Measurements from ENCODE around the gene ASCC3. TPM values are rescaled to one million over a fixed set of nuclear protein-coding genes. Genes with fewer than 3 reads are reported as not detected.

Gene ASCC3
- total and polyA plus RNA-seq, 2 experiments from 2014 or later: 92.9 to 129 TPM

DNA sequence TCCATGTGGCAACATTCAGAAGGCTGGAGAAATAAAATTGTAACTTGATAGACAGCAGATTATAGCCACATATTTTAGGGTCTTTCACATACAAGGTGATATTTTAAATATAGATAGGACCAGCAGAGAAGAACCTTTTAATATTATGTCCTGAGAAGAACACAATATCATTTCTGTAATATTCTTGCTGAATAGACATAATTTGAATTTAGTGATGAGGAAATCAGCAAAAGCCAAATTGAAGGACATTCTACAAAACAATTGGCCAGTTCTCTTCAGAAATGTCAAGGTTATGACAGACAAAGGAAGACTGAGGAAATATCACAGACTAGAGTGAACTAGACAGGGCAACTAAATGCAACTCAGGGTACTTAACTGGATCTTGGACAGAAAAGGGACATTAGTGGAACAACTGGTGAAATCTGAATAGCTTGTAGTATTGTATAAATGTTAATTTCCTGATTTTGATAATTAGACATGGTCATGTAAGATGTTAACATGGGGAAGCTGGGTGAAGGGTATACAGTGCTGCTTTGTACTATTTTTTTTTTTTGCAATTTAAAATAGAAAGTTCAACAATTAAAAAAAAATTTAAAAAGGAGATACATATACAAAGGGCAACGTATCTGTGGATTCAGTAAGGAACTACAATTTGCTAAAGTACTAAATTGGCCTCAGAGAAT, 281.9 kb downstream of the ASCC3 start (continued):
- TF ChIP-seq, protein P1, sequence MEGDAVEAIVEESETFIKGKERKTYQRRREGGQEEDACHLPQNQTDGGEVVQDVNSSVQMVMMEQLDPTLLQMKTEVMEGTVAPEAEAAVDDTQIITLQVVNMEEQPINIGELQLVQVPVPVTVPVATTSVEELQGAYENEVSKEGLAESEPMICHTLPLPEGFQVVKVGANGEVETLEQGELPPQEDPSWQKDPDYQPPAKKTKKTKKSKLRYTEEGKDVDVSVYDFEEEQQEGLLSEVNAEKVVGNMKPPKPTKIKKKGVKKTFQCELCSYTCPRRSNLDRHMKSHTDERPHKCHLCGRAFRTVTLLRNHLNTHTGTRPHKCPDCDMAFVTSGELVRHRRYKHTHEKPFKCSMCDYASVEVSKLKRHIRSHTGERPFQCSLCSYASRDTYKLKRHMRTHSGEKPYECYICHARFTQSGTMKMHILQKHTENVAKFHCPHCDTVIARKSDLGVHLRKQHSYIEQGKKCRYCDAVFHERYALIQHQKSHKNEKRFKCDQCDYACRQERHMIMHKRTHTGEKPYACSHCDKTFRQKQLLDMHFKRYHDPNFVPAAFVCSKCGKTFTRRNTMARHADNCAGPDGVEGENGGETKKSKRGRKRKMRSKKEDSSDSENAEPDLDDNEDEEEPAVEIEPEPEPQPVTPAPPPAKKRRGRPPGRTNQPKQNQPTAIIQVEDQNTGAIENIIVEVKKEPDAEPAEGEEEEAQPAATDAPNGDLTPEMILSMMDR (conservative IDR thresholded peaks at IDR 0.05; ENCODE audit: low read depth in 2 of 2): no peak
- TF ChIP-seq CREB1 (CRISPR knock-in tag; IDR thresholded peaks at IDR 0.05; ENCODE audit: low read depth) (no peak), STAT1 (IDR thresholded peaks at IDR 0.05; ENCODE audit: unreplicated experiment) (no peak), NANOG (IDR thresholded peaks at IDR 0.05; ENCODE audit: borderline replicate concordance) (no peak), EZH2phosphoT487 (IDR thresholded peaks at IDR 0.05; ENCODE audit: unreplicated experiment) (no peak), JUNB (IDR thresholded peaks at IDR 0.05; ENCODE audit: unreplicated experiment) (no peak)
- TF ChIP-seq, protein P2, sequence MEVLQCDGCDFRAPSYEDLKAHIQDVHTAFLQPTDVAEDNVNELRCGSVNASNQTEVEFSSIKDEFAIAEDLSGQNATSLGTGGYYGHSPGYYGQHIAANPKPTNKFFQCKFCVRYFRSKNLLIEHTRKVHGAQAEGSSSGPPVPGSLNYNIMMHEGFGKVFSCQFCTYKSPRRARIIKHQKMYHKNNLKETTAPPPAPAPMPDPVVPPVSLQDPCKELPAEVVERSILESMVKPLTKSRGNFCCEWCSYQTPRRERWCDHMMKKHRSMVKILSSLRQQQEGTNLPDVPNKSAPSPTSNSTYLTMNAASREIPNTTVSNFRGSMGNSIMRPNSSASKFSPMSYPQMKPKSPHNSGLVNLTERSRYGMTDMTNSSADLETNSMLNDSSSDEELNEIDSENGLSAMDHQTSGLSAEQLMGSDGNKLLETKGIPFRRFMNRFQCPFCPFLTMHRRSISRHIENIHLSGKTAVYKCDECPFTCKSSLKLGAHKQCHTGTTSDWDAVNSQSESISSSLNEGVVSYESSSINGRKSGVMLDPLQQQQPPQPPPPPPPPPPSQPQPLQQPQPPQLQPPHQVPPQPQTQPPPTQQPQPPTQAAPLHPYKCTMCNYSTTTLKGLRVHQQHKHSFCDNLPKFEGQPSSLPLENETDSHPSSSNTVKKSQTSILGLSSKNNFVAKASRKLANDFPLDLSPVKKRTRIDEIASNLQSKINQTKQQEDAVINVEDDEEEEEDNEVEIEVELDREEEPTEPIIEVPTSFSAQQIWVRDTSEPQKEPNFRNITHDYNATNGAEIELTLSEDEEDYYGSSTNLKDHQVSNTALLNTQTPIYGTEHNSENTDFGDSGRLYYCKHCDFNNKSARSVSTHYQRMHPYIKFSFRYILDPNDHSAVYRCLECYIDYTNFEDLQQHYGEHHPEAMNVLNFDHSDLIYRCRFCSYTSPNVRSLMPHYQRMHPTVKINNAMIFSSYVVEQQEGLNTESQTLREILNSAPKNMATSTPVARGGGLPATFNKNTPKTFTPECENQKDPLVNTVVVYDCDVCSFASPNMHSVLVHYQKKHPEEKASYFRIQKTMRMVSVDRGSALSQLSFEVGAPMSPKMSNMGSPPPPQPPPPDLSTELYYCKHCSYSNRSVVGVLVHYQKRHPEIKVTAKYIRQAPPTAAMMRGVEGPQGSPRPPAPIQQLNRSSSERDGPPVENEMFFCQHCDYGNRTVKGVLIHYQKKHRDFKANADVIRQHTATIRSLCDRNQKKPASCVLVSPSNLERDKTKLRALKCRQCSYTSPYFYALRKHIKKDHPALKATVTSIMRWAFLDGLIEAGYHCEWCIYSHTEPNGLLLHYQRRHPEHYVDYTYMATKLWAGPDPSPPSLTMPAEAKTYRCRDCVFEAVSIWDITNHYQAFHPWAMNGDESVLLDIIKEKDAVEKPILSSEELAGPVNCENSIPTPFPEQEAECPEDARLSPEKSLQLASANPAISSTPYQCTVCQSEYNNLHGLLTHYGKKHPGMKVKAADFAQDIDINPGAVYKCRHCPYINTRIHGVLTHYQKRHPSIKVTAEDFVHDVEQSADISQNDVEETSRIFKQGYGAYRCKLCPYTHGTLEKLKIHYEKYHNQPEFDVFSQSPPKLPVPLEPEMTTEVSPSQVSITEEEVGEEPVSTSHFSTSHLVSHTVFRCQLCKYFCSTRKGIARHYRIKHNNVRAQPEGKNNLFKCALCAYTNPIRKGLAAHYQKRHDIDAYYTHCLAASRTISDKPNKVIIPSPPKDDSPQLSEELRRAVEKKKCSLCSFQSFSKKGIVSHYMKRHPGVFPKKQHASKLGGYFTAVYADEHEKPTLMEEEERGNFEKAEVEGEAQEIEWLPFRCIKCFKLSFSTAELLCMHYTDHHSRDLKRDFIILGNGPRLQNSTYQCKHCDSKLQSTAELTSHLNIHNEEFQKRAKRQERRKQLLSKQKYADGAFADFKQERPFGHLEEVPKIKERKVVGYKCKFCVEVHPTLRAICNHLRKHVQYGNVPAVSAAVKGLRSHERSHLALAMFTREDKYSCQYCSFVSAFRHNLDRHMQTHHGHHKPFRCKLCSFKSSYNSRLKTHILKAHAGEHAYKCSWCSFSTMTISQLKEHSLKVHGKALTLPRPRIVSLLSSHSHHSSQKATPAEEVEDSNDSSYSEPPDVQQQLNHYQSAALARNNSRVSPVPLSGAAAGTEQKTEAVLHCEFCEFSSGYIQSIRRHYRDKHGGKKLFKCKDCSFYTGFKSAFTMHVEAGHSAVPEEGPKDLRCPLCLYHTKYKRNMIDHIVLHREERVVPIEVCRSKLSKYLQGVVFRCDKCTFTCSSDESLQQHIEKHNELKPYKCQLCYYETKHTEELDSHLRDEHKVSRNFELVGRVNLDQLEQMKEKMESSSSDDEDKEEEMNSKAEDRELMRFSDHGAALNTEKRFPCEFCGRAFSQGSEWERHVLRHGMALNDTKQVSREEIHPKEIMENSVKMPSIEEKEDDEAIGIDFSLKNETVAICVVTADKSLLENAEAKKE (CRISPR knock-in tag; IDR thresholded peaks at IDR 0.05): no peak

DNA sequence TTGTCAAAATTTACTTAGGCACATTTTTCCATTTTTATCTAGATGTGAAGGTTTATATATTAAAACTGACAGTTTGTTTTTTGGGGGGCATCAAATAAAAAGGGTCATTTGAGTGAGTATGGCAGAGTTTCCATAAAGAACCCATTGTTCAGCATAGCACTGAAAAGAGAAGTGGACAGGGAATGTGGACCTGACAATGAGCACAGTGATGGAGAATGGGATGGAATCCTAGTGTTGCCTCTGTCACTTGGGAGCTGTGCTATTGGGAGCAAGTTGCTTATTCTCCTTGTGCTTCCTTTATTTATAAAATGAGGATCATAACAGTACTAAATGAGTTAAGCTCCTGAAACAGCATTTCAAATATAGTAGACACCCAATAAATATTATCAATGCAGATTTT, 285.7 kb downstream of the ASCC3 start:
- ATAC-seq: no peak
- no peaks in the 10 kb centered on the region for H3K9me2 ChIP-seq (ENCODE audit: insufficient read depth)
- H3K27ac Mint-ChIP-seq: no peak overlapping the region
- TF ChIP-seq EZH2phosphoT487 (IDR thresholded peaks at IDR 0.05; ENCODE audit: unreplicated experiment) (no peak), JUNB (IDR thresholded peaks at IDR 0.05; ENCODE audit: unreplicated experiment) (no peak), STAT1 (IDR thresholded peaks at IDR 0.05; ENCODE audit: unreplicated experiment) (no peak)
- TF ChIP-seq, protein P2 (CRISPR knock-in tag; IDR thresholded peaks at IDR 0.05): no peak

More for the DNA sequence above, 285.7 kb downstream of the ASCC3 start:
- no peaks in the 10 kb centered on the region for H3K36me3 ChIP-seq (ENCODE audit: insufficient read depth)
- H3F3A ChIP-seq (replicated peaks; ENCODE audit: low read depth): no peaks in the 10 kb centered on the region
- H3K9me3 Mint-ChIP-seq: no peaks in the 10 kb centered on the region
- no peak overlapping the region for H3K4me3 ChIP-seq
- no peak overlapping the region for H2AFZ ChIP-seq
- no peaks in the 10 kb centered on the region for H4K20me1 ChIP-seq (replicated peaks; ENCODE audit: insufficient read depth)
- H3K27me3 Mint-ChIP-seq (ENCODE audit: insufficient read depth, low read depth, poor library complexity): no peaks in the 10 kb centered on the region
- no peak overlapping the region for H3K4me2 ChIP-seq
- H3K4me1 Mint-ChIP-seq: peaks cover 3% of the 10 kb centered on the region; the same call in 2 of the 3 replicates
- DNase-seq (ENCODE audit: low spot score): no peak
- H3K79me2 ChIP-seq (replicated peaks; ENCODE audit: insufficient read depth): no peaks in the 10 kb centered on the region
- H3K4me1 ChIP-seq (ENCODE audit: insufficient read depth): no peaks in the 10 kb centered on the region
- H3K36me3 Mint-ChIP-seq (ENCODE audit: low read depth): no peaks in the 10 kb centered on the region
- H3K27ac ChIP-seq (ENCODE audit: low read depth): no peak overlapping the region
- no peak overlapping the region for H3K4me3 Mint-ChIP-seq
- no peaks in the 10 kb centered on the region for H3K27me3 ChIP-seq (ENCODE audit: insufficient read depth)

Data from GM23338 (cell line).